SK-N-SH treated with all-trans-retinoic acid at 6 μM for 48 hours (cell line): Measurements from ENCODE around the gene SLC25A11.

Experiments
- ATAC-seq: fragments of 200-7000 bp; cut with Tn5 transposase; 3 replicates; pipeline ENCODE4 v1.9.1; 2020; ENCODE audit warnings: mild to moderate bottlenecking, moderate library complexity
- BACH2 ChIP-seq: fragments of 250-450 bp; sonication (Bioruptor Pico); IDR thresholded peaks from 2 replicates; pipeline ENCODE4 v1.9.0; 2021; ENCODE audit warnings: mild to moderate bottlenecking, borderline replicate concordance
- CREB5 ChIP-seq: fragments of 250-450 bp; sonication (Bioruptor Pico); IDR thresholded peaks from 2 replicates; pipeline ENCODE4 v1.5.1; 2020; ENCODE audit warnings: low read depth, mild to moderate bottlenecking, moderate library complexity
- CSDC2 ChIP-seq: fragments of 250-450 bp; sonication (Bioruptor Pico); IDR thresholded peaks from 2 replicates; pipeline ENCODE4 v1.5.0; 2020; ENCODE audit warnings: mild to moderate bottlenecking, moderate library complexity
- CSRNP3 ChIP-seq: fragments of 250-450 bp; sonication (Bioruptor Pico); IDR thresholded peaks from 2 replicates; pipeline ENCODE4 v1.5.1; 2021; ENCODE audit warnings: mild to moderate bottlenecking, moderate library complexity
- ESRRG ChIP-seq: fragments of 250-450 bp; sonication (Bioruptor Pico); IDR thresholded peaks from 2 replicates; pipeline ENCODE4 v1.6.1; 2021; ENCODE audit warnings: mild to moderate bottlenecking
- ISL1 ChIP-seq: fragments of 250-450 bp; sonication (Bioruptor Pico); IDR thresholded peaks from 2 replicates; pipeline ENCODE4 v2.1.2; 2022; ENCODE audit warnings: mild to moderate bottlenecking, moderate library complexity
- OSR1 ChIP-seq: fragments of 250-450 bp; sonication (Bioruptor Pico); IDR thresholded peaks from 2 replicates; pipeline ENCODE4 v1.8.0; 2022; ENCODE audit warnings: moderate library complexity, mild to moderate bottlenecking, inconsistent platforms
- PATZ1 ChIP-seq: fragments of 250-450 bp; sonication (Bioruptor Pico); IDR thresholded peaks from 2 replicates; pipeline ENCODE4 v1.8.0; 2020; ENCODE audit warnings: mild to moderate bottlenecking, moderate library complexity, borderline replicate concordance
- POU6F1 ChIP-seq: fragments of 250-450 bp; sonication (Bioruptor Pico); IDR thresholded peaks from 2 replicates; pipeline ENCODE4 v1.8.0; 2021; ENCODE audit warnings: low read depth, mild to moderate bottlenecking, moderate library complexity, borderline replicate concordance
- PPARA ChIP-seq: fragments of 250-450 bp; sonication (Bioruptor Pico); IDR thresholded peaks from 2 replicates; pipeline ENCODE4 v1.5.0; 2020; ENCODE audit warnings: mild to moderate bottlenecking, borderline replicate concordance
- RARB ChIP-seq: fragments of 250-450 bp; sonication (Bioruptor Pico); IDR thresholded peaks from 2 replicates; pipeline ENCODE4 v1.8.0; 2021; ENCODE audit warnings: mild to moderate bottlenecking, moderate library complexity
- SNAI2 ChIP-seq: fragments of 250-450 bp; sonication (Bioruptor Pico); IDR thresholded peaks from 2 replicates; pipeline ENCODE4 v1.5.0; 2020; ENCODE audit warnings: mild to moderate bottlenecking, moderate library complexity
- TCF4 ChIP-seq: fragments of 250-450 bp; sonication (Bioruptor Pico); IDR thresholded peaks from 2 replicates; pipeline ENCODE4 v1.8.0; 2021; ENCODE audit warnings: mild to moderate bottlenecking, moderate library complexity, borderline replicate concordance
- TOX ChIP-seq: fragments of 250-450 bp; sonication (Bioruptor Pico); IDR thresholded peaks from 2 replicates; pipeline ENCODE4 v1.8.0; 2021; ENCODE audit warnings: mild to moderate bottlenecking, moderate library complexity, borderline replicate concordance
- TSHZ2 ChIP-seq: fragments of 250-450 bp; sonication (Bioruptor Pico); IDR thresholded peaks from 2 replicates; pipeline ENCODE4 v1.5.0; 2020; ENCODE audit warnings: mild to moderate bottlenecking, moderate library complexity
- ZC3H10 ChIP-seq: fragments of 250-450 bp; sonication (Bioruptor Pico); IDR thresholded peaks from 2 replicates; pipeline ENCODE4 v1.5.1; 2021; ENCODE audit warnings: mild to moderate bottlenecking, moderate library complexity
- ZFP3 ChIP-seq: fragments of 250-450 bp; sonication (Bioruptor Pico); IDR thresholded peaks from 2 replicates; pipeline ENCODE4 v1.5.0; 2020; ENCODE audit warnings: mild to moderate bottlenecking, moderate library complexity
- ZFP30 ChIP-seq: fragments of 450-650 bp; formaldehyde crosslinking; IDR thresholded peaks from 2 replicates; pipeline ENCODE4 v1.5.0; 2022; ENCODE audit warnings: mild to moderate bottlenecking, moderate library complexity
- ZNF565 ChIP-seq: fragments of 450-650 bp; formaldehyde crosslinking; conservative IDR thresholded peaks from 2 replicates; pipeline ENCODE4 v1.5.0; 2020; ENCODE audit warnings: low read depth, mild to moderate bottlenecking, moderate library complexity
- ZNF70 ChIP-seq: fragments of 450-650 bp; formaldehyde crosslinking; IDR thresholded peaks from 2 replicates; pipeline ENCODE4 v1.5.0; 2020; ENCODE audit warnings: mild to moderate bottlenecking, moderate library complexity
- ZNF8 ChIP-seq: fragments of 450-650 bp; formaldehyde crosslinking; IDR thresholded peaks from 2 replicates; pipeline ENCODE4 v1.5.0; 2020; ENCODE audit warnings: mild to moderate bottlenecking, moderate library complexity

The SLC25A11 gene

GRCh38 chr17:4939546-4939795, 375 bp downstream of the SLC25A11 start:
- no peak for TF ChIP-seq ZFP30 (CRISPR knock-in tag)
- no peak for TF ChIP-seq ESRRG (CRISPR knock-in tag)
- no peak for TF ChIP-seq ISL1
- no peak for TF ChIP-seq PPARA (CRISPR knock-in tag)
- TF ChIP-seq TCF4 (CRISPR knock-in tag): no peak
- TF ChIP-seq OSR1 (CRISPR knock-in tag): no peak
- TF ChIP-seq POU6F1 (CRISPR knock-in tag): no peak
- no peak for ATAC-seq

GRCh38 chr17:4938688-4939545, 929 bp downstream of the SLC25A11 start:
- ATAC-seq: no peak

GRCh38 chr17:4938069-4938491, 1.8 kb downstream of the SLC25A11 start:
- TF ChIP-seq PATZ1 (no peak), ZNF8 (CRISPR knock-in tag) (no peak), TSHZ2 (CRISPR knock-in tag) (no peak), ZC3H10 (CRISPR knock-in tag) (no peak), ZFP3 (CRISPR knock-in tag) (no peak), ISL1 (no peak)
- TF ChIP-seq, all 23 proteins: peak for 0
- ATAC-seq: no peak

More at GRCh38 chr17:4938688-4939545, 929 bp downstream of the SLC25A11 start:
- TF ChIP-seq BACH2: no peak
- TF ChIP-seq ZC3H10 (CRISPR knock-in tag): no peak
- TF ChIP-seq PPARA (CRISPR knock-in tag): no peak
- TF ChIP-seq RARB (CRISPR knock-in tag): no peak
- TF ChIP-seq ZNF70: no peak
- no peak for TF ChIP-seq CSRNP3
- TF ChIP-seq PATZ1: no peak

- no peak for ATAC-seq
- no peak for TF ChIP-seq SNAI2
- TF ChIP-seq TCF4 (CRISPR knock-in tag): no peak
- no peak for TF ChIP-seq CSDC2 (CRISPR knock-in tag)
- TF ChIP-seq CREB5 (CRISPR knock-in tag): no peak
- TF ChIP-seq ZNF565 (CRISPR knock-in tag): no peak
- no peak for TF ChIP-seq TOX (CRISPR knock-in tag)
- TF ChIP-seq POU6F1 (CRISPR knock-in tag): no peak
- no peak for TF ChIP-seq OSR1 (CRISPR knock-in tag)
Observed at GRCh38 chr17:4937553-4937952, 2.3 kb downstream of the SLC25A11 start.
